Glomerular endothelial cell (primary cell): ENCODE data around the gene KIF21B. TPM values are rescaled to one million over a fixed set of nuclear protein-coding genes. Genes with fewer than 3 reads are reported as not detected.
A peak's percentile ranks its signal among the peaks of the same experiment; 100 is the strongest.

Experiments used
- DNase-seq: peaks from one replicate; pipeline ENCODE4 v3.0.0-alpha.2; 2011; ENCODE audit warnings: low read depth, low spot score; ENCODE audit errors: extremely low read depth
- total RNA-seq: library from RNA; depleted of rRNA; stranded (reverse); fragments of >200 nt; gene quantifications from 2 replicates; pipeline ENCODE4 v1.2.3, GENCODE V29; 2015

Gene KIF21B
- total RNA-seq, 1 donor from 2014 or later: 3.8 TPM

- DNase-seq: no peak
These were observed 25.8 kb upstream of the KIF21B start for GRCh38 chr1:201049248-201049831.

- no peak for DNase-seq
These were observed 25.0 kb upstream of the KIF21B start for GRCh38 chr1:201048521-201048920.

GRCh38 chr1:201044119-201044518 lies 20.6 kb upstream of the KIF21B start:
- DNase-seq: no peak

GRCh38 chr1:201042779-201043461 lies 19.4 kb upstream of the KIF21B start:
- DNase-seq: peak; percentile 37

- DNase-seq: no peak
These were observed 17.5 kb upstream of the KIF21B start for GRCh38 chr1:201041011-201041410.

GRCh38 chr1:201039876-201040275 lies 16.4 kb upstream of the KIF21B start:
- no peak for DNase-seq

GRCh38 chr1:201039418-201039817 lies 15.9 kb upstream of the KIF21B start:
- DNase-seq: no peak

GRCh38 chr1:201038186-201038876 lies 14.8 kb upstream of the KIF21B start:
- DNase-seq: no peak

- no peak for DNase-seq
These were observed 12.8 kb upstream of the KIF21B start for GRCh38 chr1:201036188-201036842.

GRCh38 chr1:201034671-201035070 lies 11.2 kb upstream of the KIF21B start:
- DNase-seq: no peak

- DNase-seq: no peak
These were observed 8.9 kb upstream of the KIF21B start for GRCh38 chr1:201032408-201032807.

GRCh38 chr1:201028461-201028889 lies 5.0 kb upstream of the KIF21B start:
- DNase-seq: no peak

- DNase-seq: no peak
These were observed 3.3 kb upstream of the KIF21B start for GRCh38 chr1:201026836-201027235.

GRCh38 chr1:201026234-201026633 lies 2.7 kb upstream of the KIF21B start:
- DNase-seq: no peak

GRCh38 chr1:201025571-201026002 lies 2.1 kb upstream of the KIF21B start:
- DNase-seq: no peak

GRCh38 chr1:201024625-201024998 lies 1.1 kb upstream of the KIF21B start:
- no peak for DNase-seq

- no peak for DNase-seq
These were observed 558 bp upstream of the KIF21B start for GRCh38 chr1:201023920-201024624.

GRCh38 chr1:201022820-201023516 lies 546 bp downstream of the KIF21B start:
- no peak for DNase-seq

- DNase-seq: no peak
These were observed 1.1 kb downstream of the KIF21B start for GRCh38 chr1:201022493-201022819.
